Pancreas (tissue), 10 donors: ENCODE data around the gene CACNG7. TPM values are rescaled to one million over a fixed set of nuclear protein-coding genes. Genes with fewer than 3 reads are reported as not detected.
"Not testable (repeated sequence)": the region's sequence is repeated elsewhere in the genome, so short reads cannot be mapped to it uniquely, and the experiment has no call there.

Source experiments
- ATAC-seq, 4 donors: fragments of 200-7000 bp; cut with Tn5 transposase; one replicate each; pipeline versions ENCODE4 v1.8.0 to v1.9.1; 2020; ENCODE audit warnings: mild to moderate bottlenecking in 4 of 4, moderate library complexity in 4 of 4
- DNase-seq, 6 donors: peaks; one replicate each; pipeline ENCODE4 v3.0.0-alpha.2; 2020
- FAIRE-seq: peaks from 2 replicates; lab custom pipeline; 2012; peaks lifted over from hg19 to GRCh38; lab: Jason Lieb, UNC
- H3K27ac ChIP-seq, 4 donors: fragments of 200-600 bp; sonication (generic); 1 replicate in 3 of 4; 2 replicates in 1 of 4; pipeline versions ENCODE4 v1.5.0 to v1.8.0; 2020
- H3K27me3 ChIP-seq, 4 donors: fragments of 200-600 bp; one replicate each; pipeline ENCODE4 v1.8.0; 2021
- H3K36me3 ChIP-seq, 3 donors: fragments of 200-600 bp; sonication (generic) in 1 of 3; one replicate each; pipeline versions ENCODE4 v1.5.0 to v1.8.0; 2020 to 2021
- H3K4me1 ChIP-seq, 3 donors: fragments of 200-600 bp; one replicate each; pipeline ENCODE4 v1.8.0; 2021
- H3K4me3 ChIP-seq, 4 donors: fragments of 200-600 bp; sonication (generic) in 2 of 4; one replicate each; pipeline versions ENCODE4 v1.5.0 to v1.8.0; 2020 to 2021
- H3K9me3 ChIP-seq, 4 donors: fragments of 200-600 bp; one replicate each; pipeline ENCODE4 v1.8.0; 2021
- WGBS, 2 donors: extraction: QIAGEN DNeasy Blood & Tissue Kit; methylation state at CpG; one replicate each; pipeline ENCODE4 v1.1.7; 2013; 5-methylcytosine and 5-hydroxymethylcytosine counted together
- intact Hi-C, 3 donors: fragments of 100-400 bp; cut with DNase I; formaldehyde crosslinking; loops; one replicate each; pipeline versions ENCODE4 v1.11.1 to v1.14.2; 2022
- polyA plus RNA-seq, 2 donors: library from polyadenylated mRNA; stranded (reverse); fragments of 200-250 nt; gene quantifications; one replicate each; pipeline ENCODE4 v1.2.3, GENCODE V29; 2013
- total RNA-seq, 6 donors: library from RNA; stranded (reverse); fragmentation: NEBNext Ultra II Directional in 4 of 6; extraction: Animal tissue kit (Norgen Biotek cat#: 25700) in 4 of 6; gene quantifications; one replicate each; pipeline versions ENCODE4 v1.2.1 to v1.2.4, GENCODE V29; 2021 to 2023
- TF ChIP-seq, protein P1 (sequence below), 4 donors: fragments of 200-600 bp; sonication (generic) in 3 of 4; IDR thresholded peaks; one replicate each; pipeline versions ENCODE4 v1.5.0 to v1.8.0; 2021; ENCODE audit warnings: antibody characterized with exemption in 4 of 4
- donor health status: healthy with polysubstance abuse.
- donor health status: DM: no; HTN: no; CAD: no; lungs with moderate emphysema.
- donor health status: DM: no; HTN: no; CAD: no.
- donor health status: control.
- donor health status: control.
- donor health status: Bipolar disorder and iron deficiency.
- donor health status: DM: yes; HTN: yes; CAD: no.
- donor health status: DM: no; HTN: no; CAD: no.
- donor health status: DM: no; HTN: no; CAD: no.
- donor health status: DM: yes; HTN: yes; CAD: no.

The CACNG7 gene
- total and polyA plus RNA-seq, 8 donors, result 0.02 to 0.09 (median 0.06) TPM; not detected in 4

GRCh38 chr19:53866865-53867224, 42.2 kb upstream of the CACNG7 start:
- Histone ChIP-seq H3K27ac (peak overlapping the region; percentile 80 to 87 (median 84)), H3K36me3 (no peaks in the 10 kb centered on the region), H3K4me3 (peak overlapping the region in 2 of 4 donors; percentile 85 to 86), H3K4me1 (peaks cover 0 to 6% (median 0%) of the 10 kb centered on the region in 3 donors), H3K27me3 (no peaks in the 10 kb centered on the region), H3K9me3 (no peaks in the 10 kb centered on the region)
- WGBS, 2 donors, result 51 to 60% methylated on average over 14 of the region's 14 CpGs
- intact Hi-C loops, result no loop called here
- ATAC-seq, result no peak
- DNase-seq, result peak in 3 of 6 donors; percentile 38 to 54 (median 45)
- TF ChIP-seq, protein P1, sequence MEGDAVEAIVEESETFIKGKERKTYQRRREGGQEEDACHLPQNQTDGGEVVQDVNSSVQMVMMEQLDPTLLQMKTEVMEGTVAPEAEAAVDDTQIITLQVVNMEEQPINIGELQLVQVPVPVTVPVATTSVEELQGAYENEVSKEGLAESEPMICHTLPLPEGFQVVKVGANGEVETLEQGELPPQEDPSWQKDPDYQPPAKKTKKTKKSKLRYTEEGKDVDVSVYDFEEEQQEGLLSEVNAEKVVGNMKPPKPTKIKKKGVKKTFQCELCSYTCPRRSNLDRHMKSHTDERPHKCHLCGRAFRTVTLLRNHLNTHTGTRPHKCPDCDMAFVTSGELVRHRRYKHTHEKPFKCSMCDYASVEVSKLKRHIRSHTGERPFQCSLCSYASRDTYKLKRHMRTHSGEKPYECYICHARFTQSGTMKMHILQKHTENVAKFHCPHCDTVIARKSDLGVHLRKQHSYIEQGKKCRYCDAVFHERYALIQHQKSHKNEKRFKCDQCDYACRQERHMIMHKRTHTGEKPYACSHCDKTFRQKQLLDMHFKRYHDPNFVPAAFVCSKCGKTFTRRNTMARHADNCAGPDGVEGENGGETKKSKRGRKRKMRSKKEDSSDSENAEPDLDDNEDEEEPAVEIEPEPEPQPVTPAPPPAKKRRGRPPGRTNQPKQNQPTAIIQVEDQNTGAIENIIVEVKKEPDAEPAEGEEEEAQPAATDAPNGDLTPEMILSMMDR (IDR thresholded peaks at IDR 0.05), result no peak
- no peak for FAIRE-seq

- DNase-seq (peak; percentile 96 to 99 (median 99)), FAIRE-seq (no peak), ATAC-seq (peak; percentile 80 to 90 (median 83))
- Histone ChIP-seq H3K9me3 (no peaks in the 10 kb centered on the region), H3K4me1 (peaks cover 0 to 6% (median 0%) of the 10 kb centered on the region in 3 donors), H3K36me3 (no peaks in the 10 kb centered on the region), H3K4me3 (peak within 1 kb of the TSS; percentile 52 to 86 (median 76)), H3K27me3 (no peaks in the 10 kb centered on the region), H3K27ac (peak within 1 kb of the TSS; percentile 82 to 87 (median 84))
- WGBS, 2 donors, result 4 to 7% methylated on average over 28 to 37 of the region's 37 CpGs
- TF ChIP-seq, protein P1 (IDR thresholded peaks at IDR 0.05), result no peak
- intact Hi-C loops, result no loop called here
Measured at GRCh38 chr19:53867225-53868090, 41.6 kb upstream of the CACNG7 start, which contains the start of gene MYADM. MYADM (plus strand) TSS chr19:53867883; CDS start chr19:53873530, 5,647 bp downstream.

GRCh38 chr19:53868091-53868891, 40.8 kb upstream of the CACNG7 start:
- Histone ChIP-seq H3K36me3 (no peaks in the 10 kb centered on the region), H3K9me3 (no peaks in the 10 kb centered on the region), H3K4me3 (peak overlapping the region; percentile 52 to 86 (median 76)), H3K27me3 (no peaks in the 10 kb centered on the region), H3K27ac (peak overlapping the region; percentile 80 to 87 (median 84)), H3K4me1 (peaks cover 0 to 6% (median 0%) of the 10 kb centered on the region in 3 donors)
- FAIRE-seq, result no peak
- intact Hi-C loops, result no loop called here
- ATAC-seq, result peak; percentile 15 to 29 (median 24)
- peak; percentile 48 to 86 (median 64) for DNase-seq
- TF ChIP-seq, protein P1 (IDR thresholded peaks at IDR 0.05), result no peak
- WGBS, 2 donors, result 0 to 1% methylated on average over 23 to 33 of the region's 37 CpGs

- H3K36me3 ChIP-seq, result peaks cover 0 to 8% (median 5%) of the 10 kb centered on the region in 3 donors
- ATAC-seq (peak; percentile 66 to 76 (median 67)), DNase-seq (peak; percentile 84 to 97 (median 90)), FAIRE-seq (no peak)
- no peaks in the 10 kb centered on the region for H3K27me3 ChIP-seq
- peaks cover 0 to 6% (median 0%) of the 10 kb centered on the region in 3 donors for H3K4me1 ChIP-seq
- peak overlapping the region; percentile 80 to 87 (median 84) for H3K27ac ChIP-seq
- no peaks in the 10 kb centered on the region for H3K9me3 ChIP-seq
- intact Hi-C loops, result no loop called here
- WGBS, 2 donors, result 0 to 1% methylated on average over 58 to 75 of the region's 75 CpGs
- H3K4me3 ChIP-seq, result peak overlapping the region; percentile 52 to 86 (median 76)
- TF ChIP-seq, protein P1 (IDR thresholded peaks at IDR 0.05), result peak in 2 of 4 donors; percentile 35 to 43
Measured at GRCh38 chr19:53868892-53869804, 39.9 kb upstream of the CACNG7 start.

- DNase-seq, result peak in 1 of 6 donors; percentile 75
- 1 to 2% methylated on average over 18 to 24 of the region's 24 CpGs for WGBS, 2 donors
- ATAC-seq, H3K4me1 ChIP-seq, H3K27me3 ChIP-seq, H3K9me3 ChIP-seq, intact Hi-C loops, FAIRE-seq: not testable (repeated sequence)
- H3K27ac ChIP-seq, result peak overlapping the region; percentile 80 to 87 (median 84)
- peaks cover 0 to 11% (median 5%) of the 10 kb centered on the region in 3 donors for H3K36me3 ChIP-seq
- H3K4me3 ChIP-seq, result peak overlapping the region; percentile 52 to 86 (median 76)
Measured at GRCh38 chr19:53869805-53870484, 39.1 kb upstream of the CACNG7 start.
